Pons (tissue), 1 donor: ENCODE measurements around the gene BTF3.
A peak's percentile ranks its signal among the peaks of the same experiment; 100 is the strongest.
"Not testable (repeated sequence)": the region's sequence is repeated elsewhere in the genome, so short reads cannot be mapped to it uniquely, and the experiment has no call there.

ENCODE experiments used
- DNase-seq: peaks from one replicate; pipeline ENCODE4 v3.0.0-alpha.2; 2016; ENCODE audit warnings: low spot score

The BTF3 gene

DNA sequence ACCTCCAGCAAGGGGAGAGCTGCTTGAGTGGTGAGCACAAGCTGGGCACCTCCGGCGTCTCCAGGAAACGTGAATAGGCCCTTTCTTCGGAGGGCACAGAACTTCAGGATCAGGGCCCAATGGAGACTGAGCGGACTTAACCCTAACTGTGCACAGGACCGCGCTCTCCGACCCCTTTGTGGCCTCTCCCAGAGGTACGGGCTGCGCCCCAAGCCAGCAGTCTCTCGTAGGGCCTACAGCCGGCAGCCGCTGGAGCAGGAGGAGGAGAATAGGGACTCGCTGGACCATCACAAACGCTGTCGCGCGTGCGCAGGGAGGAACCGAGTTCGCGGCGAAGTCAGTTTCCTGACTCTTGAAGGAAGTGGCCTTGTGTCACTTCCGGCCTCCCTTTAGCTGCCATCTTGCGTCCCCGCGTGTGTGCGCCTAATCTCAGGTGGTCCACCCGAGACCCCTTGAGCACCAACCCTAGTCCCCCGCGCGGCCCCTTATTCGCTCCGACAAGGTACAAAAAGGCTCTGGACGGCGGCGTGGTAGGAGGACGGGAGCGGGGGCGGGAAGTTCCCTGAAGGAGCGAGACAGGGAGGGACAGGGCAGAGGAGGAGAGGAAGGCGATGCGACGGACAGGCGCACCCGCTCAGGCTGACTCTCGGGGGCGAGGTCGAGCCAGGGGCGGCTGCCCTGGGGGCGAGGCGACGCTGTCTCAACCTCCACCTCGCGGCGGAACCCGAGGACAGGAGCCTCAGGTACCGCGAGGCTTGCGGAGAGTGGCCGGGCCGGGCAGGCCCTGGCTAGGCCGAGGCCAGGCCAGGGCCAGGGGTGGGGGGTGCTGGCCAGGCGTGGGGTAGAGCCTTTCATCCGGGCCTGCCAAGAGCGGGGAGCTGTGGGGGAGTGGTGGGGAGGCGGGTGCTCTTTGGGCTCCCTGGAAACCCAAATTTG lies at the start of gene BTF3:
TSS of gene BTF3 (plus strand) at position 386 of the 936 bp plus-strand sequence. CDS start at position 612, 226 bp downstream.
- peak; percentile 99 for DNase-seq

DNA sequence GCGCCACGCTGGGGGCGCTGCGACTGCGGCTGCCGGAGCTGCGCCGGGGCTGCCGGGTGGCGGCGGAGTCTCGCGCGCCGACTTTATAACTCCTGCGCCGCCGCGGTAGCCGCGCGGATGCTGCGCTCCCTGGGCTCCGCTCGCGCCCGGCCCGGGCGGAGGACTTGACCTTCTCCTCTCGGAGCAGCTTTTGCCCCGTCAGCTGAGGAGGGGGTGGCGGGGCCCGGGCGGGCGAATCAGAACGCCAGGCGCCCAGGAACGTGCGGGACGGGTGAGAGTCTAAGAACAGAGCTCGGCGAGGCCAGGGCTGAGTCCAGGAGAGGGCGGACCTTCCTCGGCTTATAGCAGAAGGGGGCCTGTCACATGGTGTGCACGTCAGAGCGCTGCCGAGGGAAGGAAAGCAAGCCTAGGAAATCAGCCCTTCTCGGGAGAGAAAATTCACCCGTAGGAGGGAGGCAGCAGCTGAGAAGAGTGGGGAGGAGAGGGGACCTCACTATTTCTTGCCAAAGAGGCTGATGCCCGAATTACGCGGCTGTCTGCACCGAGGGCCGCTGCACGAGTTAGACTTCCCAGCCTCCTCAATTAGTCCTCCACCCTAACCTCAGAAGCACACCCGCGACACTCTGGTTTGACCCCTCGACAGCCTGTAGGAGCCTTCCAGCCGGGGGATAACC lies 49.6 kb upstream of the BTF3 start, which contains the start of gene FOXD1:
TSS of gene FOXD1 (minus strand) at position 315 of the 674 bp plus-strand sequence. CDS start 415 bp downstream, outside the sequence.
- DNase-seq = peak; percentile 27

DNA sequence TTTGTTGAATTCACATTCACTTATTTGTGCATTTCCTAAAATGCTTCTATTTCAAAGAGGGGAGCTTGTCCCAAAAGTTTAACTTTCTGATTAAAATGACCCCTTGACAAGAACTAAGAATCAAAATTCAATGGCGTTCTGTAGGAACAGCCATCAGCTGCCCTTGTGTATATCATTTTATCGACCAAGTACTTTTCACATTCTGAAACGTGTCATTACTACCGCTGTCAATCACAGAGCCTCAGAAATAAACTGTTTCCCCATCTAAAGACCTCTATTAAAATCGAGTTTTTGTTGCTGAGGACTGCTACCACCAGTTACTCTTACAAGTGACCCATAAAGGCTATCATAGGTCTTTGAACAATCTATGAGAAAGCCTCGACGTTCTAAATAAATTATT lies 48.1 kb upstream of the BTF3 start:
- DNase-seq = no peak

DNA sequence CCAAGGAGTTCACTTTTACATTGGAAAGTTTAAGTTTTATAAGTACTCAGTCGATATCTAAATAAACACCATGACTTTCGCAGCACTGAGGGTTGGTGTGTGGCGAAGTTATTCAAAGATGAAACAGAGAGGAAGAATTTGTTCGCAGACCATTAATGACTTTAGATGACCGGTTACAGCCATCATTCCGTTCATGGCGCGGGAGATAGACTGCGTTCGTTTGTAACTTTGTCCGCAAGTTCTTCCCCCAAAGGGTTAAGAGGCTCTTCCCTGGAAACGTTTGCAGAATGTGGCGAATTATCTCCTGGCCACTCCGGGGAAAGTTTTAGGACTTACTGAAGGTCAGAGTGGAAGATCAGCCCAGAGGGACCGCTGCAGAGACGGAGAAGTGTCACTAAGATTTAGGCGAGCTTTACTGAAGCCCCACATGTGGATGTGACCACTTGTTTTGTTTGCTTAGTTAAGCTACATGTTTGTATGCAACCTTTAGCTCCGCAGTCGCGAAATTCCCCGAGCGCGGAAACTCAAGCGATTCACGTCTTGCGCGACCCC lies 47.5 kb upstream of the BTF3 start:
- no peak for DNase-seq

DNA sequence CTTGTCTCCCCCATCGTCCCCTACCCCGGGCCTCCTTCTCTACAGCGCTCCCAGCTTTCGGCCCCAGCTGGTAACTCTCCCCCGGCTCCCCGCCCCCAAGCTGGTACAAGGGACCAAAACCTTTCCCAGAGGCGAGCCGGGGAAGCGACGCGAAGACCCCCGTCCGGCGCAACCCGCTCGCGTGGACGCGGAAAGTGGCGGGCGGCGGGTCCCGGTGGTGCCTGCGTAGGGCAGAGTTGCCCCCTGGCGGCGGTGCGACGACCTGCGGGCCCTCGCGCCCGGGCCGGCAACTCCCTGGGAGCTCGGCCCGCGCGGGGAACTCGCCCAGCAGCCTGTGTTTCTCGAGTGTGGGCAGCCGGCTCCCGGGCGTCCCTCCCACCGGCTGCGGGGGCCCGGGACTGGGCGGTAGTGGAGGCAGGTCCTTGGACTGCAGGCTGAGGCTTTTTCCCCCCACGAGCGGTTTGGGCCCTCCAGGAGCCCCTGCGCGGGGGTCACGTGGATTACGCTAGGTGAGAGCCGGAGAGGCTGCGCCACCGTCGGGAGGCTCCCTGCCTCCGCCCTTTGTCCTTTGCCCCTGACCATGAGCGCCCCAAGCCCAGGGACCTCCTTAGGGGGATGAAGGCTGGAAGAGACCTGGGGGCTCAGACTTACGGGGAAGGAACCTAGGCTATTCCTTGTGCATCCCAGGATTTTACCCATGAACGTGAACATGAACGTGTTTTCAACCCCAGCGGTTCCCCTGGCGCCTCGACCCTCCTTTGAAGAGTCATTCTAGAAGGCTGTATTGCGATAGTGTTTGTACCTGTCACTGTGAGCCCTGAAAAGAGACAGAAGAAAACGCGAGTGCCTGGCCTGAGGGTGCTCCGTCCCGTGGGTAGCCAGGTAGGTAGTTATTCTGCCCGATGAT lies 46.8 kb upstream of the BTF3 start:
- DNase-seq = no peak

DNA sequence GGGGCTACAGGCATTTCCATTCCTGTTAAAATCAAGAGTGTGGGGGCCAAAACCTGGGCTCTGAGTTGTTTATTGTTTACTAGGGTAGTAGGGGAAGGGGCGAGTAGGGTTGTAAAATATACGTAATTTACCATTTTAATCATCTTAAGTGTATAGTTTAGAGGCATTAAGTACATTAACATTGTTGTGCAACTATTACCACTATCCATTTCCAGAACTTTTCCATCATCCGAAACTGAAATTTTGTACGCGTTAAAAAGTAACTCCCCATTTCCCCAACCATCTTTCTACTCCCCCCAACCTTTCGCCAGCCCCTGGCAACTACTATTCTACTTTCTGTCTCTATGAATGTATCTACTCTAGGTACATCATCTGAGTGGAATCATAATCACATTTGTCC lies 46.0 kb upstream of the BTF3 start:
- no peak for DNase-seq

DNA sequence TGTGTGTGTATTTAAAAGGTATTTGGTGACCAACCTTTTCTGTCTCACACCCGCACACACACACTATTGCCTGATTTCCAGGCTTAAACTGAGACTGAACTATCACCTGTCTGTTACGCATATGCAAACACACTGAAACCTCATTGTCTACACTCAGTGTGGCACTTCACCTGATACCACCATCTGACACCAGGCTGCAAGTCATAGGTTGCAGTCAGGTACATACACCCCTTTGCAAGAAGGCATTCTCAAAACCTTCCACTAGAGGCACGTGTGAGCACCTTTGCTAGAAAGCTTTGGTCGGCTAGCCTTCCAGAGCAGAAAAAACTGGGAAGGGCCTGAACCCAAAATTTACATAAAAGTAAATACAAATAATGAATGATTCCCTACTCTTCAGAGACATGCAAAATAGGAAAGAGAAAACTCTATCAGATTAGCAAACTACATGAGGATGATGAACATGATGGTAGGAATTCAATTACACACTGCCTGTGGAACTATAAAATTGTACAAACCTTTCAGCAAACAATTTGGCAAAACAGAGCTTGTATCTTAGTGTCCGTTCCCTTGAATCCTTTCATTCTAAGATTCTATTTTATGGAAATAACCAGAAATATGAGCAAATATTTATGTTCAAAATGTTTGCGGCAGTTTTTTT lies 43.7 kb upstream of the BTF3 start:
- DNase-seq = peak; percentile 49

DNA sequence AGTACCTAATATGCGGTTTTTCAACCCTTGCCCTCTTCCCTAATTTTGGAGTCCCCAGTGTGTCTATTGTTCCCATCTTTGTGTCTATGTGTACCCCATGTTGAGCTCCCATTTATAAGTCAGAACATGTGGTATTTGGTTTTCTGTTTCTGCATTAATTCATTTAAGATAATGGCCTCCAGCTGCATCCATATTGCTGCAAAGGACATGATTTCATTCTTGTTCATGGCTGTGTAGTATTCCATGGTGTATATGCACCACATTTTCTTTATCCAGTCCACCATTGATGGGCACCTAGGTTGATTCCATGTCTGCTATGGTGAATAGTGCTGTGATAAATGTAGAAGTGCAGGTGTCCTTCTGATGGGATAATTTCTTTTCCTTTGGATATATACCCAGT lies 41.8 kb upstream of the BTF3 start:
- DNase-seq = not testable (repeated sequence)

DNA sequence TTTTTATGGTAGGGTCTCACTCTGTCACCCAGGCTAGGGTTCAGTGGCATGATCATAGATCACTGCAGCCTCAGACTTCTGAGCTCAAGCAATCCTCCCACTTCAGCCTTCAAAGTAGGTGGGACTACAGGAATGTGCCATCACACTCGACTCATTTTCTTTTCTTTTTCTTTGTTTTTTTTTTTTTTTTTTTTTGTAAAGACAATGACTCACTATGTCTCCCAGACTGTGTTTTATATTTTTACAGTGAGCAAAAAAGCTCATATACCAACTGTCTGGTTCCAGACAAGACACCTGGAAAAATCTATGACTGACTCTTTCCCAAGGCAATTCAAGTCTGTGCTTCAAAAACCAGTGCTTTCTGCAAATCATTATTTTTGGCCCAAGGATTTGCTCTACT lies 38.9 kb upstream of the BTF3 start:
- DNase-seq = no peak

DNA sequence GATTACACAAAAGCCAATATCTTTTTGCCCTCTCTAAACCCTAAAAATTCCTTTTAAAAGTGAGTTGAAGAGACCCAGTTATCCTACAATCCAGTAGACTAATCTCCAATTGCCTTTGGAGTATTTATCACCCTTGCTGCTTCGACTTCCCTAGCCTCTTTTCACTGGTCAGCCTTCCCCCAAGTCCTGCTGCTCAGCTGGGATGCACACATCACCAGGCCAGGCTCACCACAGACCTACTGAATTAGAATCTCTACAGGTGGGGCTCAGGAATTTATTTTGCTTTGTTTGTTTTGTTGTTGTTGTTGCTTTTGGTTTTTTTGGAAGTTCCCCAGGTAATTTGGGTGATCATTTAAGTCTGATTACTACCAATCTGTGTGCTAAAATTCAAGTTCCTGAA lies 38.1 kb upstream of the BTF3 start:
- DNase-seq = no peak

DNA sequence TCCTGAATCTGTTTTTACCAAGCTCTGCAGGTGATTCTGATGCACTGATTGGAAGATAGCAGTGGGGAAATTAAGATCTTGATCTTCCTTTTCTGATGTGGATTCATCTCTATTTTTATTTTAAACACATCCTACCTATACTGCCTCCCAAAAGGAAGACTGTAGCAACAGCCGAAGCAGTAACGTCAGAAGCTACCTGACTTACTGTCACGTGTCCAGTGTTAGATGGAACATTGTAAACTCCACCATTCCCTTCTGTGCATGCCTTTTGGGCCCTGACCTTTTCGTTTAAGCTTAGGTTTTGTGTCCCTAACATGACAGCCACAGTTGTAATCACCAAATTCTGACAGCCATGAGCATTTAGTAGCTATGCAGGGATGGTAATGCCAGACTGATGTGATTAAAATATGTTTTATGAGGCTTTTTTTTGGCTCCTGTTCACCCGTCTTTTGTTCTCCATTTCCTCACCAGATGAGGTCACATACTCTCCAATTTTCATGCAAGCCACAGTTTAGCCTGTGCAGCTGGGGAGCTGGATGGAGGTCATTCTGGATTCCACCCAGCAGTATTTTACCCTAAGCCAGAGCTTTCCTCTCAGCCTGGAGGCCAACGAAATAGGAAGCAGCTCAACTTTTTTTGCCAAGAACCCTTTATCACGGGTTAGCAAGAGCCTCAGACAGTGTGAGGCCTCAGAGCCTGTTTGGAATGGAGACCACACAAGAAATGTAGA lies 34.1 kb upstream of the BTF3 start:
- DNase-seq = no peak

DNA sequence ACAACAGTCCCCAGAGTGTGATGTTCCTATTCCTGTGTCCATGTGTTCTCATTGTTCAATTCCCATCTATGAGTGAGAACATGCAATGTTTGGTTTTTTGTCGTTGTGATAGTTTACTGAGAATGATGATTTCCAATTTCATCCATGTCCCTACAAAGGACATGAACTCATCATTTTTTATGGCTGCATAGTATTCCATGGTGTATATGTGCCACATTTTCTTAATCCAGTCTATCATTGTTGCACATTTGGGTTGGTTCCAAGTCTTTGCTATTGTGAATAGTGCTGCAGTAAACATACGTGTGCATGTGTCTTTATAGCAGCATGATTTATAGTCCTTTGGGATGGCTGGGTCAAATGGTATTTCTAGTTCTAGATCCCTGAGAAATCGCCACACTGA lies 29.6 kb upstream of the BTF3 start:
- not testable (repeated sequence) for DNase-seq

DNA sequence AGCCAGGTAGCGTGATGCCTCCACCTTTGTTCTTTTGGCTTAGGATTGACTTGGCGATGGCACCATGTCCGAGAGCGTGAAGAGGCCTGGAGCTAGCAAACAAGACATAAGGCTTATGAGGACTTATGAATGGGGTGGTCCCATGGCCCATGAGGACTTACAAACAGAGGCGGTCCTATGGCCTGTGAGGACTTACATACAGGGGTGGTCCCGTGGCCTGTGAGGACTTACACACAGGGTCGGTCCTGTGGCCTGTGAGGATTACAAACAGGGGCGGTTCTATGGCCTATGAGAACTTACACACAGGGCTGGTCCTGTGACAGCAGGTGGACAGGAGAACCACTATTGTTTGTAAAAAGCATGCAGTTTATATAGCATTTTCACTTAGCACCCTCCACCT lies 28.4 kb upstream of the BTF3 start:
- DNase-seq = no peak

DNA sequence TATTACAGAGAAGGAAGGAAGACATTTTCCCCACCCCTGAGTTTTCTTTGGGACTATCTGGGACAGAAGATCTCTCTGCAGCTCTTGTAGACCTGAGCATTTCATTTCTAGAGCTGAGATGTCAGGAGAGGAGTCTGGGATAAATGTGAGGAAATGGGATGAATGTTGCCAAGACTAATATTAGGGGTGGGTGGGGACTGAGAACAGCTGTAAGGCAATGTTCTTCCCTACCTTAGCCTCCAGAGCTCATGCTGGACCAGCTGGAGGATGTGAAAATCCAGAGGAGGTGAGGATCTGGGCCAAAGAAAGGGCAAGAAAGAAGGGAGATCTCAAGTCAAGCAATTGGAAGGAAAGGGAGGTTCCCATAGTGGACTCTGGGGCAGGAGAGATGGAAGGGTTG lies 26.6 kb upstream of the BTF3 start:
- no peak for DNase-seq

DNA sequence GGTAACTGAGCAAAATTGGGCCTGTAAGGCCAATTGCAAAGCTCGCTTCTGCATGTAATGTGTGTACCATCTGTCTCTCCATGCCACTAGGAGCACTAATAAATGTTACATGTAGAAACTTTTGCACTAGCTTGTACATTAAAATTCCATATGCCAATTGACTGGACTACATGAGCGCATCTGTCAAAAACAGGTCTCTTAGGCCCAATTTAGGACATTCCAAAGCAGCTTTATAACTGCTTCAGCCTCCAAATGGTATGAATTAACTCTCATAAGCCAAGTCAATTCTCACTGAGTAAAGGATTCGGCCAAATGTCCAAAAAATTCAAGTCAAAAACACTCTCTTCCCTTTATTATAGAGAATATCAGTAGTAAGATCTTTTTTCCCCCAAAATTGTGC lies 26.1 kb upstream of the BTF3 start:
- no peak for DNase-seq

DNA sequence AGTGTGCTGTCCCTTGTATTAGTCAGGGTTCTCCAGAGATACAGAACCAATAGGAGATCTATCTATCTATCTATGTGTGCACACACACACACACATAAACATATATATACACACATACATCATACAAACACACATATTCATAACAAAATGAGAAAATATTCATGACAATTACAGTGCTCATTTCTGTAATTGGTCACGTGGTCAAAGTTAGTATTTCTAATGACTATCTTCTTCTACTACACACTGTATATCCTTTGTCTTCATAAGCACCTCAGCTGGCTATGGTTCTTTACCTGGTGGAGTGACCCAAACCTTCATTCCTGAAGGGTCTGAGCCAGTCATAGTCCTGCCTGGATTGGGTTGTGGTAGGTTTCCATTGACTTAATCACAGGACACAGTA lies 17.7 kb upstream of the BTF3 start:
- no peak for DNase-seq

DNA sequence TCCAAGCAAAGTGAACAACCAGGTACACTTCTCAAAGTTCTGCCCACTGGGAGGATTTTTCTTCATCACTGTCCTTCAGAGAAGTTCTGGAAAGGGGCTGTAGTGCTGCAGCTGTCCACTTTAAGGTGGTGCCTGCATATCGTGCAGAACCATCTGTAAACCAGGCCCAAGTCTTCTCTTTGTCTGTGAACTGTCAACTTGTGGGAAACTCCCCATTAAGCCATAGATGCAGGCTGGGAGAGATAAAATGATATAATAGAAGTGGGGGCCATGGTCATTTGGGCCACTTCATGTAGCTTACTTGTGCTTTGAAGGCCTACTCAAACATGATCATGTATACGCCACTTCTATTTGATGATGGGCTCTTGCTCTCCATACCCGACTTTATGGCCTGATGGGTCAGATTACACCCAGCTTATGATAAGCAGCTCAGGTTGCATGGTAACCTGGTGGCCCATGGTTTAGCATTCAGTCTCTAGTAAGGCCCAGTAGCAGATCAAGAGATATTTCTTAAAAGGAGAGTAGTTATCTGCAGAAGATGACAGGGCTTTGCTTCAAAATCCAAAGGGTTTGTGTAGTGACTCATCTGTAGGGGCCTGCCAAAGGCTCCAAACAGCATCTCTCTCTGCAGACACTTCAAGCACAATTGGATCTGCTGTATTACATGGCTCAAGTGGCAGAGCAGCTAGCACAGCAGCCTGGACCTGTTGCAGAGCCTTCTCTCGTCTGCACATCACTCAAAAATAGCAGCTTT lies 15.7 kb upstream of the BTF3 start:
- DNase-seq = no peak

DNA sequence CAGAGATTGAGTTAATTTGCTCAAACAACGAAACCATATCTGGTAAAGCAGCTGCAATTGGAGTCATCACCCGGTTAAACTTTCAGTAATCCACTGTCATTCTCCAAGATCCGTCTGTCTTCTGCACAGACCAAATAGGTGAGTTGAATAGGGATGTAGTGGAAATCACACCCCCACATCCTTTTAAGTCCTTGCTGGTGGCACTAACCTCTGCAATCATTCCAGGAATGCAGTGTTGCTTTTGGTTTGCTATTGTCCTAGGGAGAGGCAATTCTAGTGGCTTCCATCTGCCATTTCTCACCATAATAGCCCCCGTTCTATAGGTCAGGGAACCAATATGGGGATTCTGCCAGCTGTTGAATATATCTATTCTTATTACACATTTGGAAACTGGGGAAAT lies 14.6 kb upstream of the BTF3 start:
- DNase-seq = no peak

DNA sequence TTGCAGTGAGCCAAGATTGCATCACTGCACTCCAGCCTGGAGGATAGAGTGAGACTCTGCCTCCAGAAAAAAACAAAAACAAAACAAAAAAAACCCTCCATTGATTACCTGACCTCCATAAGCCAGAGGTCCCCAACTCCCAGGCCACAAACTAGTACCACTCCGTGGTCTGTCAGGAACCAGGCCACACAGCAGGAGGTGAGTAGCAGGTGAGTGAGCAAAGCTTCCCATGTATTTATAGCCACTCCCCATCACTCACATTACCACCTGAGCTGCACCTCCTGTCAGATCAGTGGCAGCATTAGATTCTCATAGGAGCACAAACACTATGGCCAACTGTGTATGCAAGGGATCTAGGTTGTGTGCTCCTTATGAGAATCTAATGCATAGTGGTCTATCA lies 13.7 kb upstream of the BTF3 start:
- no peak for DNase-seq

DNA sequence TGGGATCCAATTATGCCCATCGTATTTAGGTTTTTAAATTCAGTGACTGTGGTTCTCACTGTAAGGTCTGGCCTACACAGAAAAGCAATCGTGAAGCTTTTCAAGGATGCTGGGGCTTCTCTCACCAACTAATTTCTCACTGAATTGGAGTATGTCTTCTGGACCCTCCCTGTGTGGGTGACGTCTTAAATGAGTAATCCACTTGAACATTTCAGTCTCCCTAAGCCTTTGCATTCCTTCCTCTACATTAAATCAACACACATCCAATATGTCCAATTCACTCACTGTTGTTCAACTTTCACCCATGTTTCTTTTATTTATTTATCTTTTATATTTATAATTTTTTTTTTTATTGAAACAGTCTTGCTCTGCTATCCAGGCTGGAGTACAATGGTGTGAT lies 12.5 kb upstream of the BTF3 start:
- no peak for DNase-seq
